GM23338 (cell line): ENCODE measurements around the gene C19orf47. TPM values are rescaled to one million over a fixed set of nuclear protein-coding genes. Genes with fewer than 3 reads are reported as not detected.

Source experiments
- ATAC-seq: fragments of 200-7000 bp; cut with Tn5 transposase; 3 replicates; pipeline ENCODE4 v1.9.1; 2020
- DNase-seq: peaks from one replicate; pipeline ENCODE4 v3.0.0-alpha.2; 2015; ENCODE audit warnings: low spot score
- H2AFZ ChIP-seq: fragments of 200-600 bp; sonication (generic); 2 replicates; pipeline ENCODE4 v1.8.0; 2016; ENCODE audit warnings: antibody characterized with exemption, mild to moderate bottlenecking, moderate library complexity
- H3F3A ChIP-seq: fragments of 200-600 bp; sonication (generic); replicated peaks from 2 replicates; pipeline ENCODE4 v1.8.0; 2017; ENCODE audit warnings: antibody characterized with exemption, mixed run types, low read depth
- H3K27ac ChIP-seq: fragments of 200-600 bp; sonication (generic); 2 replicates; pipeline ENCODE4 v1.6.1; 2016; ENCODE audit warnings: low read depth
- H3K27me3 ChIP-seq: fragments of 200-600 bp; sonication (generic); 2 replicates; pipeline ENCODE4 v1.8.0; 2016; ENCODE audit warnings: mild to moderate bottlenecking, mixed run types, moderate library complexity; ENCODE audit not compliant: insufficient read depth
- H3K36me3 ChIP-seq: fragments of 200-600 bp; sonication (generic); 2 replicates; pipeline ENCODE4 v1.8.0; 2016; ENCODE audit warnings: mild to moderate bottlenecking; ENCODE audit not compliant: insufficient read depth
- H3K4me1 ChIP-seq: fragments of 200-600 bp; sonication (generic); 2 replicates; pipeline ENCODE4 v1.8.0; 2016; ENCODE audit warnings: mild to moderate bottlenecking, moderate library complexity; ENCODE audit not compliant: insufficient read depth
- H3K4me2 ChIP-seq: fragments of 200-600 bp; sonication (generic); 2 replicates; pipeline ENCODE4 v1.7.1; 2017; ENCODE audit warnings: mixed run types
- H3K4me3 ChIP-seq: fragments of 200-600 bp; sonication (generic); 2 replicates; pipeline ENCODE4 v1.6.1; 2016; ENCODE audit warnings: mixed run types
- H3K79me2 ChIP-seq: fragments of 200-600 bp; sonication (generic); replicated peaks from 2 replicates; pipeline ENCODE4 v1.8.0; 2017; ENCODE audit warnings: mild to moderate bottlenecking; ENCODE audit not compliant: insufficient read depth
- H3K9me2 ChIP-seq: fragments of 200-600 bp; sonication (generic); 2 replicates; pipeline ENCODE4 v1.8.0; 2017; ENCODE audit not compliant: insufficient read depth
- H4K20me1 ChIP-seq: fragments of 200-600 bp; sonication (generic); replicated peaks from 2 replicates; pipeline ENCODE4 v1.8.0; 2017; ENCODE audit warnings: mild to moderate bottlenecking; ENCODE audit not compliant: insufficient read depth
- H3K27ac Mint-ChIP-seq: 2 replicates; pipeline ENCODE4 v1.8.0; 2020; ENCODE audit warnings: inconsistent platforms, mild to moderate bottlenecking, moderate library complexity, mixed read lengths
- H3K27me3 Mint-ChIP-seq: 3 replicates; pipeline ENCODE4 v1.8.0; 2022; ENCODE audit warnings: low read depth, mild to moderate bottlenecking, moderate library complexity, mixed read lengths, inconsistent platforms; ENCODE audit not compliant: insufficient read depth, poor library complexity
- H3K36me3 Mint-ChIP-seq: 3 replicates; pipeline ENCODE4 v1.8.0; 2021; ENCODE audit warnings: low read depth, mild to moderate bottlenecking, inconsistent platforms, moderate library complexity, mixed read lengths
- H3K4me1 Mint-ChIP-seq: 3 replicates; pipeline ENCODE4 v1.8.0; 2020; ENCODE audit warnings: mild to moderate bottlenecking, inconsistent platforms, mixed read lengths
- H3K4me3 Mint-ChIP-seq: 3 replicates; pipeline ENCODE4 v1.8.0; 2021; ENCODE audit warnings: moderate library complexity, mild to moderate bottlenecking, inconsistent platforms, mixed read lengths
- H3K9me3 Mint-ChIP-seq: 3 replicates; pipeline ENCODE4 v1.8.0; 2020; ENCODE audit warnings: moderate library complexity, mild to moderate bottlenecking, inconsistent platforms, mixed read lengths
- CREB1 ChIP-seq: fragments of 250-450 bp; sonication (Bioruptor Pico); IDR thresholded peaks from 2 replicates; pipeline ENCODE4 v1.5.0; 2020; ENCODE audit warnings: low read depth, mild to moderate bottlenecking, moderate library complexity
- CTCF ChIP-seq, 2 experiments: fragments of 200-600 bp in 1 of 2; sonication (generic) in 1 of 2; conservative IDR thresholded peaks; 2 replicates each; pipeline versions ENCODE4 v1.5.1 to v1.6.1; 2016 to 2017; ENCODE audit warnings: antibody characterized with exemption in 2 of 2, low read depth in 2 of 2, mild to moderate bottlenecking in 2 of 2, moderate library complexity in 1 of 2
- ETS1 ChIP-seq: IDR thresholded peaks from 2 replicates; pipeline ENCODE4 v1.6.1; 2016; ENCODE audit warnings: antibody characterized with exemption
- EZH2 ChIP-seq: fragments of 200-600 bp; sonication (generic); IDR thresholded peaks from one replicate; pipeline ENCODE4 v1.8.0; 2017; ENCODE audit warnings: antibody characterized with exemption, mild to moderate bottlenecking, low read depth; ENCODE audit not compliant: unreplicated experiment
- EZH2phosphoT487 ChIP-seq: fragments of 200-600 bp; sonication (generic); IDR thresholded peaks from one replicate; pipeline ENCODE4 v1.8.1; 2018; ENCODE audit warnings: antibody characterized with exemption; ENCODE audit not compliant: unreplicated experiment
- JUNB ChIP-seq: IDR thresholded peaks from one replicate; pipeline ENCODE4 v1.6.1; 2016; ENCODE audit warnings: antibody characterized with exemption; ENCODE audit not compliant: unreplicated experiment
- NANOG ChIP-seq: IDR thresholded peaks from 2 replicates; pipeline ENCODE4 v1.6.1; 2016; ENCODE audit warnings: antibody characterized with exemption, borderline replicate concordance
- REST ChIP-seq: IDR thresholded peaks from one replicate; pipeline ENCODE4 v1.6.1; 2018; ENCODE audit warnings: antibody characterized with exemption; ENCODE audit not compliant: unreplicated experiment
- ZNF462 ChIP-seq: fragments of 250-450 bp; sonication (Bioruptor Pico); IDR thresholded peaks from 2 replicates; pipeline ENCODE4 v1.5.0; 2020; ENCODE audit warnings: mild to moderate bottlenecking, moderate library complexity
- polyA plus RNA-seq: library from polyadenylated mRNA; unstranded; fragments of >200 nt; fragmentation: Nextera tagmentation; extraction: Ambion mirVana; gene quantifications from 2 replicates; pipeline ENCODE4 v1.2.1, GENCODE V29; 2016
- total RNA-seq: library from RNA; depleted of rRNA; stranded (reverse); fragments of >200 nt; shearing (Covaris generic); gene quantifications from 2 replicates; pipeline ENCODE4 v1.2.3, GENCODE V29; 2014

Gene C19orf47
- total and polyA plus RNA-seq, 2 experiments from 2014 or later, result 13.1 to 26.6 TPM

GRCh38 chr19:40305403-40305802 is 42.8 kb downstream of the C19orf47 start:
- H3K27me3 ChIP-seq, result no peaks in the 10 kb centered on the region
- H3K36me3 ChIP-seq, result no peaks in the 10 kb centered on the region
- DNase-seq (peak; percentile 91), ATAC-seq (peak; percentile 89)
- Mint-ChIP-seq H3K4me3 (no peak overlapping the region), H3K9me3 (no peaks in the 10 kb centered on the region), H3K4me1 (peaks cover 9% of the 10 kb centered on the region; the same call in 2 of the 3 replicates), H3K27me3 (no peaks in the 10 kb centered on the region), H3K36me3 (no peaks in the 10 kb centered on the region), H3K27ac (no peak overlapping the region)
- no peak overlapping the region for H3K4me3 ChIP-seq
- H3K79me2 ChIP-seq, result no peaks in the 10 kb centered on the region
- H3K4me2 ChIP-seq, result no peak overlapping the region
- no peaks in the 10 kb centered on the region for H3K9me2 ChIP-seq
- TF ChIP-seq JUNB (no peak), NANOG (no peak), CTCF (conservative IDR thresholded peaks at IDR 0.05; ENCODE audit: low read depth in 2 of 2) (peak; percentile 87 to 95), CREB1 (CRISPR knock-in tag) (no peak), EZH2 (no peak)
- no peaks in the 10 kb centered on the region for H3F3A ChIP-seq
- H2AFZ ChIP-seq, result no peak overlapping the region
- H3K27ac ChIP-seq, result no peak overlapping the region
- 0 out of 2 replicates have a peak, but pooled peaks cover 7% of the 10 kb centered on the region for H3K4me1 ChIP-seq
- H4K20me1 ChIP-seq, result no peaks in the 10 kb centered on the region

- Histone ChIP-seq H3K36me3 (no peaks in the 10 kb centered on the region), H3K4me2 (no peak overlapping the region), H2AFZ (no peak overlapping the region), H3K79me2 (no peaks in the 10 kb centered on the region), H3F3A (no peaks in the 10 kb centered on the region), H3K27ac (no peak overlapping the region), H3K4me3 (no peak overlapping the region), H3K4me1 (0 out of 2 replicates have a peak, but pooled peaks cover 7% of the 10 kb centered on the region), H4K20me1 (no peaks in the 10 kb centered on the region), H3K9me2 (no peaks in the 10 kb centered on the region), H3K27me3 (no peaks in the 10 kb centered on the region)
- H3K36me3 Mint-ChIP-seq, result no peaks in the 10 kb centered on the region
- H3K27ac Mint-ChIP-seq, result no peak overlapping the region
- H3K4me3 Mint-ChIP-seq, result no peak overlapping the region
- ATAC-seq, result no peak
- DNase-seq, result no peak
- H3K9me3 Mint-ChIP-seq, result no peaks in the 10 kb centered on the region
- no peaks in the 10 kb centered on the region for H3K27me3 Mint-ChIP-seq
- peaks cover 9% of the 10 kb centered on the region; the same call in 2 of the 3 replicates for H3K4me1 Mint-ChIP-seq
- TF ChIP-seq ZNF462 (CRISPR knock-in tag), result no peak
- TF ChIP-seq REST, result no peak
- TF ChIP-seq ETS1, result no peak
- no peak for TF ChIP-seq CREB1 (CRISPR knock-in tag)
- no peak for TF ChIP-seq EZH2phosphoT487
Measured at GRCh38 chr19:40304306-40304705, 43.9 kb downstream of the C19orf47 start.
